GM13976 (cell line): ENCODE results near the gene CNTNAP2.

Experiments
- DNase-seq: peaks from one replicate; pipeline ENCODE4 v3.0.0; 2012; ENCODE audit warnings: low spot score
- CTCF ChIP-seq: IDR thresholded peaks from 2 replicates; pipeline ENCODE4 v1.5.1; 2012; ENCODE audit warnings: borderline replicate concordance, mild to moderate bottlenecking; ENCODE audit not compliant: insufficient read depth; ENCODE audit errors: extremely low read depth, missing control alignments, control extremely low read depth
- in situ Hi-C: fragments of 300-500 bp; cut with MboI; formaldehyde crosslinking; loops from one replicate; pipeline ENCODE4 v1.12.0; 2022; ENCODE audit warnings: low sequenced_read_pairs, mixed read lengths, inconsistent platforms; ENCODE audit not compliant: unreplicated experiment

Gene CNTNAP2

GRCh38 chr7:148083448-148083847 is 1966.8 kb downstream of the CNTNAP2 start:
- no peak for DNase-seq
- TF ChIP-seq CTCF = no peak
- in situ Hi-C loops = loop anchor here (25.0 kb wide), 1 partner anchor 846 kb away; no protein-coding TSS in a partner anchor

- DNase-seq = no peak
- TF ChIP-seq CTCF = peak; percentile 42
- in situ Hi-C loops = loop anchor here (25.0 kb wide), 1 partner anchor 847 kb away; no protein-coding TSS in a partner anchor
Observed at GRCh38 chr7:148084138-148084537, 1967.5 kb downstream of the CNTNAP2 start.

- no peak for TF ChIP-seq CTCF
- no peak for DNase-seq
- in situ Hi-C loops = loop anchor here (25.0 kb wide), 1 partner anchor 855 kb away; no protein-coding TSS in a partner anchor
Observed at GRCh38 chr7:148091882-148092281, 1975.3 kb downstream of the CNTNAP2 start.

DNA sequence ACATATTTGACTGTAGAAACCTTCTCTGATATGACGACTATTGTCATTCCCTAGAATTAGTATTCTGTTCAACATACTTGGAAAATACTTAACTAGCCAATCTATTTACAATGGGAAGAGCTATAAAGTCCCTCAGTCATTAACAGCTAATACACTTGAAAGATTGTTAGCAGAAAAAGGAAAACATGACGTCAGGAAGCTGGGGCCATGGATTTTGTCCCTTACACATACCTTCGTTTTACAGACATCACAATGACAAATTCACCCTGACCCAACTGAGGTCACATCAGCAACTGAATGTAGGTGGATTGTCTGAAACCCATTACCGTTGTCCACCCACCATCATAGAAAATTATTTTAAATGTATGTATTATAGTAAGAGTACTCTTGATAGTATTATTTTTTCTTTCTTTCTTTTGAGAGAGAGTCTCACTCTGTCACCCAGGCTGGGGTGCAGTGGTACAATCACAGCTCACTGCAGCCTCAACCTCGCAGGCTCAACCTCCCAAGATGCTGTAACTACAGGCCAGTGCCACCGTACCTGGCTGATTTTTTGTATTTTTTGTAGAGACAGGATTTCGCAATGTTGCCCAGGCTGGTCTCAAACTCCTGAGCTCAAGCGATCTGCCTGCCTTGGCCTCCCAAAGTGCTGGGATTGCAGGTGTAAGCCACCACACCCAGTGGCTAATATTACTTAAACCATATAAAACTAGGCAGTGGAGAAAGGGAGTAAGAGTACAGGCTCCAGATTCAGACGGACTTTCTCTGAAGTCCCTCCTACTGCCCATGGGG is 1977.0 kb downstream of the CNTNAP2 start:
- DNase-seq = no peak
- in situ Hi-C loops = loop anchor here (25.0 kb wide), 1 partner anchor 856 kb away; no protein-coding TSS in a partner anchor
- no peak for TF ChIP-seq CTCF

DNA sequence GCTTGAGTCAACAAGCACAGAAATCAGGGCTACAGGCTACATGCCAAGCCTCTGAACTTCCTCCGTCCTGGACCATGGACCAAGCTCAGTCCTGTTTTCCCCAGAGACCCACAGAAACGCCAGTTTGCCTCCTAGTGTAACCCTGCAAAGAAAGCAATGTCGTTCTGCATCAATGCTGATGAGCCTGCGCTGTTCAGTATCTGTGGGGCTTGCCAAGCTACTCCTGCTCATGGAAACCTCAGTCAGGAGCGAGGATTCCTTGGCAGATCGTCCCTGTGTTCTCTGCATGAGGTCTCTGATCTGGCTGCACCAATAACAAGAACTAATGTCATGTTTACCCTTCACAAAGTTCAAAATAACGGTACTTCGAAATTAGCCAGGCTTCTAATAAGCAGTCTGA is 1978.5 kb downstream of the CNTNAP2 start:
- in situ Hi-C loops = loop anchor here (25.0 kb wide), 1 partner anchor 858 kb away; no protein-coding TSS in a partner anchor
- no peak for DNase-seq
- TF ChIP-seq CTCF = no peak

DNA sequence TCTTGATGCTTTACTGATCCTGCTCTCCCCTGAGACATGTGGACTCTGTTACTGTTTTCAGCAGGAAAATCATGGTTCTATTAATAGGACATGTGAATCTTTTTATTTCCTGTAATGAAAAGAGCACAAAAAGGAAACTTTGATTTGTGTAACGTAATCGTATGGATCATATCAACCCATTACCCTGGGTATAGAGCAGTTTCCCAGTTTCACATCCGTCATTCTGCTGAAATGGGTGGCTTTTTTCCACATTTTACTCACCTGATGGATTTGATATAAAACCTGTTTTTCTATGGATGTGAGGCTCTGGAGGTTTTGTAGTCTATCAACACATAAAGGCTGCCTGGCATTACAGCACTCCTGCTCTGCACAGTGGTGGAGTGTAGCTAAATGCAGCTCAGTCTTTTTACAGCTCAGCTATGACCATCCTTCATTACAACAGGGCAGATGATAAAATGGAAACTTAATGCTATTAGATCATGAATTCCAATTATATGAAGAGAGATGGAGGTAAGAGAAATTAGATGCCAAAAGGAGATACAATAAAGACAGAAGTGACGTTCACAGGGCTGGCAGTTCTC is 1987.6 kb downstream of the CNTNAP2 start:
- in situ Hi-C loops = no loop called here
- no peak for DNase-seq
- TF ChIP-seq CTCF = no peak
